GM21529 (cell line): ENCODE results near the gene ENPP3.

ENCODE experiments used
- ATAC-seq: cut with Tn5 transposase; IDR thresholded peaks from one replicate; pipeline ENCODE4 v1.9.1; 2021; ENCODE audit not compliant: unreplicated experiment

Gene ENPP3

DNA sequence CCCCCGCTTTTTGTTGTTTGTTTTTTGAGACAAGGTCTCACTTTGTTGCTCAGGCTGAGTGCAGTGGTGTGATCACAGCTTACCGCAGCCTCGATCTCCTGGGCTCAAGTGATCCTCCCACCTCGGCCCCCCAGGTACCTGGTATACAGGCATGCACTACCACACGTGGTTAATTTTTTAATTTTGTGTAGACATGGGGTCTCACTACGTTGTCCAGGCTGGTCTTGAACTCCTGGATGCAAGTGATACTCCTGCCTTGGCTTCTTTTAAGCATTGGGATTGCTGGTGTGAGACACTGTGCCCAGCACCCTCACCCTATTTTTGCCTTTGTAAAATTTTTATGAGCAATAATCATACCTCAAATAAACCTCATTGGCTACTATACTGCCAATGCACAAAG lies 5.5 kb downstream of the ENPP3 start:
- ATAC-seq: no peak

- no peak for ATAC-seq
Observed at GRCh38 chr6:131642987-131643611, 6.0 kb downstream of the ENPP3 start.

DNA sequence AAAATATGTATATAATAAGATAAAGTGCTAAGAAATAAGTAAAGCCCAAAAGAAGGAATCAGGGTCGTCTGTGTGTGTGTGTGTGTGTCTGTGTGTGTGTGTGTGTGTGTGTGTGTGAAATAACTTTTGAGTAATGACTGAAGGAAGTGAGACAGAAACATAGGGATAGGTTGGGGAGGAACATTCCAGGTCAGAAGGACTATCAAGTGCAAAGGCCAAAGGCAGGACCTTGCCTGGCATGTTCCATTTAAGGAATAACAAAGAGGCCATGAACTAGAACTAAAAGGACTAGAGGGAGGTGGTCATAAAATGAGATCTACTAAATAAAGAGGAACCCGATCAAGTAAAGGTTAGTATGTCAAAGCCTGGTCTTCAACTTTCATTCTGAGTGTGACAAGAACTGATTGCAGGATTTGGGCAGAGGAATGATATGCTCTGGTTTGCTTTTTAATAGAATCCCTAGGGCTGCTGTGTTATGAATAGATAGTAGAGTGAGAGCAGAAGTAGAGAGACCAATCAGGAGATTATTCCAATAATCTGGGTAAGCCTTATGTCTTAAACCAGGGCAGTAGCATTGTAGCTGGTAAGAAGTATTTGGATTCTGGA lies 6.9 kb downstream of the ENPP3 start:
- no peak for ATAC-seq

DNA sequence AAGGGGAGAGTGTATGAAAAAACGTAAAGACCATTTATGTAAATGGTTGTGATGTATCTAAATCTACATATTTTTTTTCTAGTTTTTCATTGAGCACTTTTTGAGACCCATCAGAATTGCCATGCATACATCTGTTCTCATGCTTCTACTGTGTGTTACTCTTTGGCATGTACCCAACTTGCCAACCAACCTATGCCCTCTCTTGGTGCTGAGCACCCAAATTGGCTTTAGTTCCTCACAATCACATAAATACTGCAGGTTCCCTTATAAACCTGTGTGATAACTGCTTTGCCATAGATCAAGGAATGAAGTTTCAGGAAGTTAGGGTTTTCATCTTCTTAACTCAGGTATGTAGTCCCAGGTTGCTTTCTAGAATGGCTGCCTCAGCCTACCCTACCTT lies 7.8 kb downstream of the ENPP3 start:
- ATAC-seq: no peak

- ATAC-seq: no peak
Observed at GRCh38 chr6:131645846-131646245, 8.7 kb downstream of the ENPP3 start.

GRCh38 chr6:131646249-131646670 lies 9.2 kb downstream of the ENPP3 start:
- ATAC-seq: no peak

GRCh38 chr6:131651782-131652181 lies 14.7 kb downstream of the ENPP3 start:
- no peak for ATAC-seq

GRCh38 chr6:131652472-131652871 lies 15.4 kb downstream of the ENPP3 start:
- no peak for ATAC-seq

DNA sequence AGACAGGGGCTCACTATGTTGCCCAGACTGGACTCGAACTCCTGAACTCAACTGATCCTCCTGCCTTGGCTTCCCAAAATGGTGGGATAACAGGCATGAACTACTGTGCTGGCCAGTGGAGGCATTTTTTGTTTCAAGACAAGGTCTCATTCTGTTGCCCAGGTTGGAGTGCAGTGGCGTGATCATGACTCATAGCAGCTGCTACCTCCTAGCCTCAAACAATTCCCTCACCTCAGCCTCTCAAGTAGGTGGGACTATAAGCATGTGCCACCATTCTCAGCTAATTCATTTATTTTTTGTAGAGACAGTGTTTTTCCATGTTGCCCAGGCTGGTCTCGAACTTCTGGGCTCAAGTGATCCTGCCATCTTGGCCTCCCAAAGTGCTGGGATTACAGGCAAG lies 17.2 kb downstream of the ENPP3 start:
- ATAC-seq: no peak

GRCh38 chr6:131655387-131655786 lies 18.3 kb downstream of the ENPP3 start:
- no peak for ATAC-seq

- ATAC-seq: no peak
Observed at GRCh38 chr6:131655951-131656350, 18.8 kb downstream of the ENPP3 start.

DNA sequence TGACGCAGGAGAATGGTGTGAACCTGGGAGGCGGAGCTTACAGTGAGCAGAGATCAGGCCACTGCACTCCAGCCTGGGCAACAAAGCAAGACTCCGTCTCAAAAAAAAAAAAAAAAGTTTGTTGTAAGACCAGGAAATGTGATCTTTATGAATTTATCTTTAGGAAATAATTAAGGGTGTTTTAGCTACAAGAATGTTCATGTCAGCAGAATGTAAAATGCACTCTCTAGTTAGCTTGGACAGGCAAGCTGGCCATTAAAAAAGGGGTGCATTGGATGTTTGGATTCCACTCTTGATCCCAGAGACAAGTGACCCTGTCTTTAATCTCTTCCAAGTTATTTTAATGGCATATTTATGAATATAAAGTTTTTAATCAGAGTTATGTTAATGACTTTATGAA lies 19.6 kb downstream of the ENPP3 start:
- no peak for ATAC-seq

- ATAC-seq: no peak
Observed at GRCh38 chr6:131657222-131657621, 20.1 kb downstream of the ENPP3 start.

- no peak for ATAC-seq
Observed at GRCh38 chr6:131657630-131658111, 20.6 kb downstream of the ENPP3 start.

- ATAC-seq: no peak
Observed at GRCh38 chr6:131658287-131658686, 21.2 kb downstream of the ENPP3 start.

DNA sequence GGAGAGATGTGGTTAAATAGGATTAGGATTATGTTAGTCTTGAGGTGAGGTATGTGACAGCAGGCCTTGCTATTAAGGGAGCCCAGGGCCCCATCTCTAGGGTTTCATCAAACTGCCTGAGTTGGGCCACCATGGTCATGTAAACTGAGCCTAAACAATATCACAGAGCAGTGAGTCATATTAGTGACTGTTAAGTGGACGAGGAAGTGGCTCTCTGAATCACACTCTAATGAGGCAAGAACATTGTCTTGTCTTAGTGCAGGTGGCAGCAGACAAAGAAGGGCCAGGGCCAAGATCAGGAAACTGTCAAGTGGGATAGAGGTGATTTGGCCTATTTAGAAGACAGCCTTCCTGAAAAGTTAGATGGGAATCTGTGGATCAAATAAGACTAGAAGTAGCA lies 23.1 kb downstream of the ENPP3 start:
- no peak for ATAC-seq

- no peak for ATAC-seq
Observed at GRCh38 chr6:131663578-131664165, 26.6 kb downstream of the ENPP3 start.

- ATAC-seq: no peak
Observed at GRCh38 chr6:131669891-131670290, 32.8 kb downstream of the ENPP3 start.

DNA sequence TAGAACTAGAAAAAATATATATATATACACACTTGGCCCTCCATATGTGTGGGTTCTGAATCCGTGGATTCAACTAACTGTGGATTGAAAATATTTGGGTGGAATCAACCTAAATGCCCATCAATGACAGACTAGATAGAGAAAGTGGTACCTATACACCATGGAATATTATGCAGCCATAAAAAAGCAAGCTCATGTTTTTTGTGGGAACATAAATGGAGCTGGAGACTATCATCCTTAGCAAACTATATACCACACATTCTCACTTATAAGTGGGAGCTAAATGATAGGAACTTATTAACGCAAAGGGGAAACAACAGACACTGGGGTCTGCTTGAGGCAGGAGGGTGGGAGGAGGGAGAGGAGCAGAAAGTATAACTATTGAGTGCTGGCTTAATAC lies 36.1 kb downstream of the ENPP3 start:
- ATAC-seq: no peak

- no peak for ATAC-seq
Observed at GRCh38 chr6:131678442-131678841, 41.3 kb downstream of the ENPP3 start.

DNA sequence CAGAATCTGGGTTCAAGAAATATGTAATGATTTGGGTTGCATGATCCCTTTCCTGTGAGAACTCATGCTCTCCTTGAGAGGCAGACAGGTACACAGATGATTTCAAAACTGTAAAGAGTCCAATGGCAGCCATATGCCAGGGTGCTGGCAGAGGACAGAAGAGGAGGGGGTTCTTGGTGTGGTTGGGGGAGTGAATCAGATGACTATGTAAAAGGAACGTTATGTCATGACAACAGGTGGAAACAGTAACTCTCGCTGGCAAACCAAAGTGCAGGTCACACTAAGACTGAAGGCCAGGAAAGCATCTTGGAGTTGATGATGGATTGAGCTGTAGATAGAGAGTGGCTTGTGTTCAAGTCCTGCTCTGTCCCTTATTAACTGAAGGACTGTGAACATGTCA lies 43.8 kb downstream of the ENPP3 start:
- ATAC-seq: no peak

DNA sequence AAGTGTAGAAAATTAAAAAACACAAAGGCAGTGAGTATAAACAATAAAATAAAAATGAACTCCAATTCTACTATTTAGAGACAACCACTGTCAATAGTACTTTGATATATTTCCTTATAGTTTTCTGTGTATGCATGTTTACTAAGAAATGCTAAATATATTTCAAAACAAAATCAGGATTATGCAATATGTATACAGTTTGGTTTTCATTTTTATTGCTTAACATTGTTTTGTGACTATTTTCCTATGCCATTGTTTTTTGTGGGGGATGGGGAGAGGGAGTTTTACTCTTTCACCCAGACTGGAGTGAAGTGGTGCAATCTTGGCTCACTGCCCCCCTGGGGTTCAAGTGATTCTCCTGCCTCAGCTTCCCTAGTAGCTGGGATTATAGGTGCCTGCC lies 44.5 kb downstream of the ENPP3 start:
- ATAC-seq: no peak

GRCh38 chr6:131682442-131682841 lies 45.3 kb downstream of the ENPP3 start:
- no peak for ATAC-seq
